H1 (cell line): ENCODE measurements around the gene LHX5.

Source experiments
- BACH1 ChIP-seq: IDR thresholded peaks from 2 replicates; pipeline ENCODE4 v1.6.1; 2012; ENCODE audit warnings: low read length, improper control_type of control experiment
- CBX5 ChIP-seq: fragments of 300-800, 300-1000 bp; sonication (generic); IDR thresholded peaks from 2 replicates; pipeline ENCODE4 v1.7.1; 2016; ENCODE audit warnings: antibody characterized with exemption, low read length, low read depth
- CHD1 ChIP-seq: IDR thresholded peaks from 2 replicates; pipeline ENCODE4 v1.6.1; 2012; ENCODE audit warnings: low read depth, low read length, improper control_type of control experiment
- EP300 ChIP-seq, 2 experiments: IDR thresholded peaks; 1 replicate in 1 of 2; 2 replicates in 1 of 2; pipeline ENCODE4 v1.6.1; 2011 to 2012; ENCODE audit warnings: low read depth in 2 of 2, low read length in 2 of 2, mild to moderate bottlenecking in 2 of 2, borderline replicate concordance in 1 of 2, inconsistent platforms in 1 of 2, moderate library complexity in 1 of 2
- GABPA ChIP-seq: IDR thresholded peaks from 2 replicates; pipeline ENCODE4 v1.6.1; 2011; ENCODE audit warnings: mild to moderate bottlenecking, low read length, moderate library complexity, borderline replicate concordance; ENCODE audit not compliant: insufficient read depth
- NRF1 ChIP-seq: IDR thresholded peaks from 2 replicates; pipeline ENCODE4 v1.6.1; 2011; ENCODE audit warnings: mild to moderate bottlenecking, low read depth, low read length, improper control_type of control experiment
- POLR2A ChIP-seq, 2 experiments: IDR thresholded peaks; 1 replicate in 1 of 2; 2 replicates in 1 of 2; pipeline ENCODE4 v1.6.1; 2011; ENCODE audit warnings: low read depth in 2 of 2, low read length in 2 of 2, mild to moderate bottlenecking in 2 of 2; ENCODE audit errors: control extremely low read depth in 1 of 2
- POLR2AphosphoS5 ChIP-seq: IDR thresholded peaks from 2 replicates; pipeline ENCODE4 v1.6.1; 2011; ENCODE audit warnings: low read depth, low read length
- TEAD4 ChIP-seq: IDR thresholded peaks from 2 replicates; pipeline ENCODE4 v1.6.1; 2012; ENCODE audit warnings: low read depth, low read length, inconsistent platforms, mixed read lengths

DNA sequence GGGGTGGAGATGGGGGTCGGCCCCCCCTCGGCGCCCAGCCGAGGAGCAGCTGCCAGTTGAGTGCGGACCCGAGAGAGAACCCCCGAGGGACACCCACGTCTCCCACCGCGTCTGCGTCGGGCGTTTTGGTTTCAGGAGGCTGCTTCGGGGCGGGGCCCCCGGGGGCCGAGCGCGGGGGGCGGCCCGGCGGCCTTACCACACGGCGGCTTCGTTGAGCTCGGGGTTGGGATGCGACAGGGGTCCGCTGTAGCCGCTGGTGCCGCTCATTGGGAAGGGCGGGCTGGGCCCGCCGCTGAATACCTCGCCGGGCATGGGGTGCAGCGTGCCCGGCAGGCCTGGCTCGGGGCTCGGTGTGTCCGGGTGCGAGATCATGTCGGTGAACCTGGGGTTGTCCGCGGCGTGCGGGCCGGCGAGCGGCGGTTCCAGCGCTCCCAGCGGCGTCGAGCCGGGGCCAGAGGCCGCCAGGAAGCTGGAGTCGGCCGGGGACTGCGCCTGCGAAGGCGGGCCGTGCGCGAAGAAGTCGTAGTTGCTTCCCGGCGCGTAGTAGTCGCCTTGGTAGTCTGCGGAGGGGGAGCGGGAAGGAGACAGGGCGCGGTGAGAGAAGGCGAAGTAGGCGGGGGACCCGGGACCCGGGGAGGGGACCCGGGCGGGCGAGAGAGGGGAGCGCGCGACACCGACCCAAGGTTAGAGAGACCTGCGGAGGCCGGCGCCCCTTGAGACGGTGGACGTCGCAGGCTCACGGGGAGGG is 8.5 kb downstream of the LHX5 start:
- TF ChIP-seq POLR2AphosphoS5 (no peak), POLR2A (IDR thresholded peaks at IDR 0.05; ENCODE audit: control extremely low read depth in 1 of 2, low read depth in 2 of 2, low read length in 2 of 2) (no peak), CHD1 (no peak), EP300 (IDR thresholded peaks at IDR 0.05; ENCODE audit: borderline replicate concordance in 1 of 2, low read depth in 2 of 2, low read length in 2 of 2) (no peak), NRF1 (no peak), CBX5 (no peak), BACH1 (no peak), GABPA (no peak), TEAD4 (no peak)
